GM23338 (cell line): Measurements from ENCODE around the gene ATP23. TPM values are rescaled to one million over a fixed set of nuclear protein-coding genes. Genes with fewer than 3 reads are reported as not detected.

Source experiments
- ATAC-seq: fragments of 200-7000 bp; cut with Tn5 transposase; 3 replicates; pipeline ENCODE4 v1.9.1; 2020
- DNase-seq: peaks from one replicate; pipeline ENCODE4 v3.0.0-alpha.2; 2015; ENCODE audit warnings: low spot score
- H2AFZ ChIP-seq: fragments of 200-600 bp; sonication (generic); 2 replicates; pipeline ENCODE4 v1.8.0; 2016; ENCODE audit warnings: antibody characterized with exemption, mild to moderate bottlenecking, moderate library complexity
- H3F3A ChIP-seq: fragments of 200-600 bp; sonication (generic); replicated peaks from 2 replicates; pipeline ENCODE4 v1.8.0; 2017; ENCODE audit warnings: antibody characterized with exemption, mixed run types, low read depth
- H3K27ac ChIP-seq: fragments of 200-600 bp; sonication (generic); 2 replicates; pipeline ENCODE4 v1.6.1; 2016; ENCODE audit warnings: low read depth
- H3K27me3 ChIP-seq: fragments of 200-600 bp; sonication (generic); 2 replicates; pipeline ENCODE4 v1.8.0; 2016; ENCODE audit warnings: mild to moderate bottlenecking, mixed run types, moderate library complexity; ENCODE audit not compliant: insufficient read depth
- H3K36me3 ChIP-seq: fragments of 200-600 bp; sonication (generic); 2 replicates; pipeline ENCODE4 v1.8.0; 2016; ENCODE audit warnings: mild to moderate bottlenecking; ENCODE audit not compliant: insufficient read depth
- H3K4me1 ChIP-seq: fragments of 200-600 bp; sonication (generic); 2 replicates; pipeline ENCODE4 v1.8.0; 2016; ENCODE audit warnings: mild to moderate bottlenecking, moderate library complexity; ENCODE audit not compliant: insufficient read depth
- H3K4me2 ChIP-seq: fragments of 200-600 bp; sonication (generic); 2 replicates; pipeline ENCODE4 v1.7.1; 2017; ENCODE audit warnings: mixed run types
- H3K4me3 ChIP-seq: fragments of 200-600 bp; sonication (generic); 2 replicates; pipeline ENCODE4 v1.6.1; 2016; ENCODE audit warnings: mixed run types
- H3K79me2 ChIP-seq: fragments of 200-600 bp; sonication (generic); replicated peaks from 2 replicates; pipeline ENCODE4 v1.8.0; 2017; ENCODE audit warnings: mild to moderate bottlenecking; ENCODE audit not compliant: insufficient read depth
- H3K9me2 ChIP-seq: fragments of 200-600 bp; sonication (generic); 2 replicates; pipeline ENCODE4 v1.8.0; 2017; ENCODE audit not compliant: insufficient read depth
- H4K20me1 ChIP-seq: fragments of 200-600 bp; sonication (generic); replicated peaks from 2 replicates; pipeline ENCODE4 v1.8.0; 2017; ENCODE audit warnings: mild to moderate bottlenecking; ENCODE audit not compliant: insufficient read depth
- H3K27ac Mint-ChIP-seq: 2 replicates; pipeline ENCODE4 v1.8.0; 2020; ENCODE audit warnings: inconsistent platforms, mild to moderate bottlenecking, moderate library complexity, mixed read lengths
- H3K27me3 Mint-ChIP-seq: 3 replicates; pipeline ENCODE4 v1.8.0; 2022; ENCODE audit warnings: low read depth, mild to moderate bottlenecking, moderate library complexity, mixed read lengths, inconsistent platforms; ENCODE audit not compliant: insufficient read depth, poor library complexity
- H3K36me3 Mint-ChIP-seq: 3 replicates; pipeline ENCODE4 v1.8.0; 2021; ENCODE audit warnings: low read depth, mild to moderate bottlenecking, inconsistent platforms, moderate library complexity, mixed read lengths
- H3K4me1 Mint-ChIP-seq: 3 replicates; pipeline ENCODE4 v1.8.0; 2020; ENCODE audit warnings: mild to moderate bottlenecking, inconsistent platforms, mixed read lengths
- H3K4me3 Mint-ChIP-seq: 3 replicates; pipeline ENCODE4 v1.8.0; 2021; ENCODE audit warnings: moderate library complexity, mild to moderate bottlenecking, inconsistent platforms, mixed read lengths
- H3K9me3 Mint-ChIP-seq: 3 replicates; pipeline ENCODE4 v1.8.0; 2020; ENCODE audit warnings: moderate library complexity, mild to moderate bottlenecking, inconsistent platforms, mixed read lengths
- CREB1 ChIP-seq: fragments of 250-450 bp; sonication (Bioruptor Pico); IDR thresholded peaks from 2 replicates; pipeline ENCODE4 v1.5.0; 2020; ENCODE audit warnings: low read depth, mild to moderate bottlenecking, moderate library complexity
- EZH2 ChIP-seq: fragments of 200-600 bp; sonication (generic); IDR thresholded peaks from one replicate; pipeline ENCODE4 v1.8.0; 2017; ENCODE audit warnings: antibody characterized with exemption, mild to moderate bottlenecking, low read depth; ENCODE audit not compliant: unreplicated experiment
- EZH2phosphoT487 ChIP-seq: fragments of 200-600 bp; sonication (generic); IDR thresholded peaks from one replicate; pipeline ENCODE4 v1.8.1; 2018; ENCODE audit warnings: antibody characterized with exemption; ENCODE audit not compliant: unreplicated experiment
- JUNB ChIP-seq: IDR thresholded peaks from one replicate; pipeline ENCODE4 v1.6.1; 2016; ENCODE audit warnings: antibody characterized with exemption; ENCODE audit not compliant: unreplicated experiment
- NANOG ChIP-seq: IDR thresholded peaks from 2 replicates; pipeline ENCODE4 v1.6.1; 2016; ENCODE audit warnings: antibody characterized with exemption, borderline replicate concordance
- POLR2AphosphoS5 ChIP-seq: IDR thresholded peaks from 2 replicates; pipeline ENCODE4 v1.6.1; 2016; ENCODE audit warnings: antibody characterized with exemption, low read depth
- STAT1 ChIP-seq: IDR thresholded peaks from one replicate; pipeline ENCODE4 v1.6.1; 2016; ENCODE audit warnings: antibody characterized with exemption; ENCODE audit not compliant: unreplicated experiment
- ZNF114 ChIP-seq: fragments of 250-450 bp; sonication (Bioruptor Pico); IDR thresholded peaks from 2 replicates; pipeline ENCODE4 v1.5.0; 2020; ENCODE audit warnings: mild to moderate bottlenecking, moderate library complexity
- ZNF331 ChIP-seq: fragments of 250-450 bp; sonication (Bioruptor Pico); IDR thresholded peaks from 2 replicates; pipeline ENCODE4 v1.5.0; 2020; ENCODE audit warnings: low read depth, mild to moderate bottlenecking, moderate library complexity
- polyA plus RNA-seq: library from polyadenylated mRNA; unstranded; fragments of >200 nt; fragmentation: Nextera tagmentation; extraction: Ambion mirVana; gene quantifications from 2 replicates; pipeline ENCODE4 v1.2.1, GENCODE V29; 2016
- total RNA-seq: library from RNA; depleted of rRNA; stranded (reverse); fragments of >200 nt; shearing (Covaris generic); gene quantifications from 2 replicates; pipeline ENCODE4 v1.2.3, GENCODE V29; 2014
- TF ChIP-seq, protein P1 (sequence below): IDR thresholded peaks from one replicate; pipeline ENCODE4 v1.6.1; 2018; ENCODE audit warnings: antibody characterized with exemption; ENCODE audit not compliant: unreplicated experiment
- TF ChIP-seq, protein P2 (sequence below): IDR thresholded peaks from 2 replicates; pipeline ENCODE4 v1.6.1; 2016; ENCODE audit warnings: antibody characterized with exemption
- TF ChIP-seq, protein P3 (sequence below), 2 experiments: fragments of 200-600 bp in 1 of 2; sonication (generic) in 1 of 2; conservative IDR thresholded peaks; 2 replicates each; pipeline versions ENCODE4 v1.5.1 to v1.6.1; 2016 to 2017; ENCODE audit warnings: antibody characterized with exemption in 2 of 2, low read depth in 2 of 2, mild to moderate bottlenecking in 2 of 2, moderate library complexity in 1 of 2
- TF ChIP-seq, protein P4 (sequence below): fragments of 250-450 bp; sonication (Bioruptor Pico); IDR thresholded peaks from 2 replicates; pipeline ENCODE4 v1.5.0; 2020; ENCODE audit warnings: mild to moderate bottlenecking, moderate library complexity

The ATP23 gene
- total and polyA plus RNA-seq, 2 experiments from 2014 or later = 14.7 to 21.0 TPM

DNA sequence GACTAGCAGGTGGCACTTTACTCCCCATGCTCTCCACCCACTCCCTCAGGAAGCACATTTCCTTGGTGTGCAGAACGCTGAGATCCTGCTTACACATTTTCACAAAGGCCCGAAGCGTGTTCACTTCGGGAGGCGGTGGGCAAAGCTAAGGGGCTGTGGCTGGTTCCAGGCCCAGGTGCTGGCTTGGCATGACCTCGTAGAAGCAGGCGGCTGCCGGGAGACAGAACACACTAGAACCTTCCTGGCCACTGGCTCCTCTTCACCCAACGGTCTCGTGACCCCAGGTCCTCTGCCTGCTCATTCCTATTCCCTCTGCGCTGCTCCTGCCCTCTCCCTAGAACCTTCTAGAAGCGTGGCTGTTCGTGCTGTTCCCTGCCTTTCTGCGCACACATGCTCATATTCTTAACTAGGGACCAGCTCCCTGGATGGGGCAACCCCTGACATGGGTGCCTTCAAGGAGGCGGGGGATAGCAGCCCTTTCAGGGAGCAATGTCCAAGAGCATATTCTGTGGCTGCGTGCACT, 43.3 kb downstream of the ATP23 start:
- Histone ChIP-seq H3K36me3 (no peaks in the 10 kb centered on the region), H3K27ac (no peak overlapping the region), H2AFZ (no peak overlapping the region), H3K4me2 (no peak overlapping the region), H3K9me2 (no peaks in the 10 kb centered on the region), H3K79me2 (no peaks in the 10 kb centered on the region), H3K4me1 (no peaks in the 10 kb centered on the region), H4K20me1 (no peaks in the 10 kb centered on the region), H3K4me3 (no peak overlapping the region), H3K27me3 (no peaks in the 10 kb centered on the region), H3F3A (no peaks in the 10 kb centered on the region)
- ATAC-seq (no peak), DNase-seq (no peak)
- H3K27ac Mint-ChIP-seq = no peak overlapping the region
- H3K4me1 Mint-ChIP-seq = no peaks in the 10 kb centered on the region
- H3K27me3 Mint-ChIP-seq = peaks cover 1% of the 10 kb centered on the region
- no peaks in the 10 kb centered on the region for H3K36me3 Mint-ChIP-seq
- TF ChIP-seq JUNB = no peak
- TF ChIP-seq, protein P1, sequence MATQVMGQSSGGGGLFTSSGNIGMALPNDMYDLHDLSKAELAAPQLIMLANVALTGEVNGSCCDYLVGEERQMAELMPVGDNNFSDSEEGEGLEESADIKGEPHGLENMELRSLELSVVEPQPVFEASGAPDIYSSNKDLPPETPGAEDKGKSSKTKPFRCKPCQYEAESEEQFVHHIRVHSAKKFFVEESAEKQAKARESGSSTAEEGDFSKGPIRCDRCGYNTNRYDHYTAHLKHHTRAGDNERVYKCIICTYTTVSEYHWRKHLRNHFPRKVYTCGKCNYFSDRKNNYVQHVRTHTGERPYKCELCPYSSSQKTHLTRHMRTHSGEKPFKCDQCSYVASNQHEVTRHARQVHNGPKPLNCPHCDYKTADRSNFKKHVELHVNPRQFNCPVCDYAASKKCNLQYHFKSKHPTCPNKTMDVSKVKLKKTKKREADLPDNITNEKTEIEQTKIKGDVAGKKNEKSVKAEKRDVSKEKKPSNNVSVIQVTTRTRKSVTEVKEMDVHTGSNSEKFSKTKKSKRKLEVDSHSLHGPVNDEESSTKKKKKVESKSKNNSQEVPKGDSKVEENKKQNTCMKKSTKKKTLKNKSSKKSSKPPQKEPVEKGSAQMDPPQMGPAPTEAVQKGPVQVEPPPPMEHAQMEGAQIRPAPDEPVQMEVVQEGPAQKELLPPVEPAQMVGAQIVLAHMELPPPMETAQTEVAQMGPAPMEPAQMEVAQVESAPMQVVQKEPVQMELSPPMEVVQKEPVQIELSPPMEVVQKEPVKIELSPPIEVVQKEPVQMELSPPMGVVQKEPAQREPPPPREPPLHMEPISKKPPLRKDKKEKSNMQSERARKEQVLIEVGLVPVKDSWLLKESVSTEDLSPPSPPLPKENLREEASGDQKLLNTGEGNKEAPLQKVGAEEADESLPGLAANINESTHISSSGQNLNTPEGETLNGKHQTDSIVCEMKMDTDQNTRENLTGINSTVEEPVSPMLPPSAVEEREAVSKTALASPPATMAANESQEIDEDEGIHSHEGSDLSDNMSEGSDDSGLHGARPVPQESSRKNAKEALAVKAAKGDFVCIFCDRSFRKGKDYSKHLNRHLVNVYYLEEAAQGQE = no peak
- no peak for TF ChIP-seq EZH2
- TF ChIP-seq ZNF114 (CRISPR knock-in tag) = no peak
- TF ChIP-seq EZH2phosphoT487 = no peak
- TF ChIP-seq, protein P2, sequence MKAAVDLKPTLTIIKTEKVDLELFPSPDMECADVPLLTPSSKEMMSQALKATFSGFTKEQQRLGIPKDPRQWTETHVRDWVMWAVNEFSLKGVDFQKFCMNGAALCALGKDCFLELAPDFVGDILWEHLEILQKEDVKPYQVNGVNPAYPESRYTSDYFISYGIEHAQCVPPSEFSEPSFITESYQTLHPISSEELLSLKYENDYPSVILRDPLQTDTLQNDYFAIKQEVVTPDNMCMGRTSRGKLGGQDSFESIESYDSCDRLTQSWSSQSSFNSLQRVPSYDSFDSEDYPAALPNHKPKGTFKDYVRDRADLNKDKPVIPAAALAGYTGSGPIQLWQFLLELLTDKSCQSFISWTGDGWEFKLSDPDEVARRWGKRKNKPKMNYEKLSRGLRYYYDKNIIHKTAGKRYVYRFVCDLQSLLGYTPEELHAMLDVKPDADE = no peak
- no peak for TF ChIP-seq ZNF331 (CRISPR knock-in tag)
- TF ChIP-seq CREB1 = no peak
- TF ChIP-seq, protein P3, sequence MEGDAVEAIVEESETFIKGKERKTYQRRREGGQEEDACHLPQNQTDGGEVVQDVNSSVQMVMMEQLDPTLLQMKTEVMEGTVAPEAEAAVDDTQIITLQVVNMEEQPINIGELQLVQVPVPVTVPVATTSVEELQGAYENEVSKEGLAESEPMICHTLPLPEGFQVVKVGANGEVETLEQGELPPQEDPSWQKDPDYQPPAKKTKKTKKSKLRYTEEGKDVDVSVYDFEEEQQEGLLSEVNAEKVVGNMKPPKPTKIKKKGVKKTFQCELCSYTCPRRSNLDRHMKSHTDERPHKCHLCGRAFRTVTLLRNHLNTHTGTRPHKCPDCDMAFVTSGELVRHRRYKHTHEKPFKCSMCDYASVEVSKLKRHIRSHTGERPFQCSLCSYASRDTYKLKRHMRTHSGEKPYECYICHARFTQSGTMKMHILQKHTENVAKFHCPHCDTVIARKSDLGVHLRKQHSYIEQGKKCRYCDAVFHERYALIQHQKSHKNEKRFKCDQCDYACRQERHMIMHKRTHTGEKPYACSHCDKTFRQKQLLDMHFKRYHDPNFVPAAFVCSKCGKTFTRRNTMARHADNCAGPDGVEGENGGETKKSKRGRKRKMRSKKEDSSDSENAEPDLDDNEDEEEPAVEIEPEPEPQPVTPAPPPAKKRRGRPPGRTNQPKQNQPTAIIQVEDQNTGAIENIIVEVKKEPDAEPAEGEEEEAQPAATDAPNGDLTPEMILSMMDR (conservative IDR thresholded peaks at IDR 0.05; ENCODE audit: low read depth in 2 of 2) = no peak
- TF ChIP-seq POLR2AphosphoS5 = no peak
- TF ChIP-seq, protein P4, sequence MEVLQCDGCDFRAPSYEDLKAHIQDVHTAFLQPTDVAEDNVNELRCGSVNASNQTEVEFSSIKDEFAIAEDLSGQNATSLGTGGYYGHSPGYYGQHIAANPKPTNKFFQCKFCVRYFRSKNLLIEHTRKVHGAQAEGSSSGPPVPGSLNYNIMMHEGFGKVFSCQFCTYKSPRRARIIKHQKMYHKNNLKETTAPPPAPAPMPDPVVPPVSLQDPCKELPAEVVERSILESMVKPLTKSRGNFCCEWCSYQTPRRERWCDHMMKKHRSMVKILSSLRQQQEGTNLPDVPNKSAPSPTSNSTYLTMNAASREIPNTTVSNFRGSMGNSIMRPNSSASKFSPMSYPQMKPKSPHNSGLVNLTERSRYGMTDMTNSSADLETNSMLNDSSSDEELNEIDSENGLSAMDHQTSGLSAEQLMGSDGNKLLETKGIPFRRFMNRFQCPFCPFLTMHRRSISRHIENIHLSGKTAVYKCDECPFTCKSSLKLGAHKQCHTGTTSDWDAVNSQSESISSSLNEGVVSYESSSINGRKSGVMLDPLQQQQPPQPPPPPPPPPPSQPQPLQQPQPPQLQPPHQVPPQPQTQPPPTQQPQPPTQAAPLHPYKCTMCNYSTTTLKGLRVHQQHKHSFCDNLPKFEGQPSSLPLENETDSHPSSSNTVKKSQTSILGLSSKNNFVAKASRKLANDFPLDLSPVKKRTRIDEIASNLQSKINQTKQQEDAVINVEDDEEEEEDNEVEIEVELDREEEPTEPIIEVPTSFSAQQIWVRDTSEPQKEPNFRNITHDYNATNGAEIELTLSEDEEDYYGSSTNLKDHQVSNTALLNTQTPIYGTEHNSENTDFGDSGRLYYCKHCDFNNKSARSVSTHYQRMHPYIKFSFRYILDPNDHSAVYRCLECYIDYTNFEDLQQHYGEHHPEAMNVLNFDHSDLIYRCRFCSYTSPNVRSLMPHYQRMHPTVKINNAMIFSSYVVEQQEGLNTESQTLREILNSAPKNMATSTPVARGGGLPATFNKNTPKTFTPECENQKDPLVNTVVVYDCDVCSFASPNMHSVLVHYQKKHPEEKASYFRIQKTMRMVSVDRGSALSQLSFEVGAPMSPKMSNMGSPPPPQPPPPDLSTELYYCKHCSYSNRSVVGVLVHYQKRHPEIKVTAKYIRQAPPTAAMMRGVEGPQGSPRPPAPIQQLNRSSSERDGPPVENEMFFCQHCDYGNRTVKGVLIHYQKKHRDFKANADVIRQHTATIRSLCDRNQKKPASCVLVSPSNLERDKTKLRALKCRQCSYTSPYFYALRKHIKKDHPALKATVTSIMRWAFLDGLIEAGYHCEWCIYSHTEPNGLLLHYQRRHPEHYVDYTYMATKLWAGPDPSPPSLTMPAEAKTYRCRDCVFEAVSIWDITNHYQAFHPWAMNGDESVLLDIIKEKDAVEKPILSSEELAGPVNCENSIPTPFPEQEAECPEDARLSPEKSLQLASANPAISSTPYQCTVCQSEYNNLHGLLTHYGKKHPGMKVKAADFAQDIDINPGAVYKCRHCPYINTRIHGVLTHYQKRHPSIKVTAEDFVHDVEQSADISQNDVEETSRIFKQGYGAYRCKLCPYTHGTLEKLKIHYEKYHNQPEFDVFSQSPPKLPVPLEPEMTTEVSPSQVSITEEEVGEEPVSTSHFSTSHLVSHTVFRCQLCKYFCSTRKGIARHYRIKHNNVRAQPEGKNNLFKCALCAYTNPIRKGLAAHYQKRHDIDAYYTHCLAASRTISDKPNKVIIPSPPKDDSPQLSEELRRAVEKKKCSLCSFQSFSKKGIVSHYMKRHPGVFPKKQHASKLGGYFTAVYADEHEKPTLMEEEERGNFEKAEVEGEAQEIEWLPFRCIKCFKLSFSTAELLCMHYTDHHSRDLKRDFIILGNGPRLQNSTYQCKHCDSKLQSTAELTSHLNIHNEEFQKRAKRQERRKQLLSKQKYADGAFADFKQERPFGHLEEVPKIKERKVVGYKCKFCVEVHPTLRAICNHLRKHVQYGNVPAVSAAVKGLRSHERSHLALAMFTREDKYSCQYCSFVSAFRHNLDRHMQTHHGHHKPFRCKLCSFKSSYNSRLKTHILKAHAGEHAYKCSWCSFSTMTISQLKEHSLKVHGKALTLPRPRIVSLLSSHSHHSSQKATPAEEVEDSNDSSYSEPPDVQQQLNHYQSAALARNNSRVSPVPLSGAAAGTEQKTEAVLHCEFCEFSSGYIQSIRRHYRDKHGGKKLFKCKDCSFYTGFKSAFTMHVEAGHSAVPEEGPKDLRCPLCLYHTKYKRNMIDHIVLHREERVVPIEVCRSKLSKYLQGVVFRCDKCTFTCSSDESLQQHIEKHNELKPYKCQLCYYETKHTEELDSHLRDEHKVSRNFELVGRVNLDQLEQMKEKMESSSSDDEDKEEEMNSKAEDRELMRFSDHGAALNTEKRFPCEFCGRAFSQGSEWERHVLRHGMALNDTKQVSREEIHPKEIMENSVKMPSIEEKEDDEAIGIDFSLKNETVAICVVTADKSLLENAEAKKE (CRISPR knock-in tag) = no peak
- TF ChIP-seq STAT1 = no peak
- no peak for TF ChIP-seq NANOG
- H3K9me3 Mint-ChIP-seq = peaks cover 3% of the 10 kb centered on the region; the same call in 1 of the 3 replicates
- H3K4me3 Mint-ChIP-seq = no peak overlapping the region
